Glomerular endothelial cell (primary cell): ENCODE measurements around the gene ATMIN. TPM values are rescaled to one million over a fixed set of nuclear protein-coding genes. Genes with fewer than 3 reads are reported as not detected.
A peak's percentile ranks its signal among the peaks of the same experiment; 100 is the strongest.

Source experiments
- DNase-seq: peaks from one replicate; pipeline ENCODE4 v3.0.0-alpha.2; 2011; ENCODE audit warnings: low read depth, low spot score; ENCODE audit errors: extremely low read depth
- total RNA-seq: library from RNA; depleted of rRNA; stranded (reverse); fragments of >200 nt; gene quantifications from 2 replicates; pipeline ENCODE4 v1.2.3, GENCODE V29; 2015

Gene ATMIN
- total RNA-seq, 1 donor from 2014 or later: 29.6 TPM

DNA sequence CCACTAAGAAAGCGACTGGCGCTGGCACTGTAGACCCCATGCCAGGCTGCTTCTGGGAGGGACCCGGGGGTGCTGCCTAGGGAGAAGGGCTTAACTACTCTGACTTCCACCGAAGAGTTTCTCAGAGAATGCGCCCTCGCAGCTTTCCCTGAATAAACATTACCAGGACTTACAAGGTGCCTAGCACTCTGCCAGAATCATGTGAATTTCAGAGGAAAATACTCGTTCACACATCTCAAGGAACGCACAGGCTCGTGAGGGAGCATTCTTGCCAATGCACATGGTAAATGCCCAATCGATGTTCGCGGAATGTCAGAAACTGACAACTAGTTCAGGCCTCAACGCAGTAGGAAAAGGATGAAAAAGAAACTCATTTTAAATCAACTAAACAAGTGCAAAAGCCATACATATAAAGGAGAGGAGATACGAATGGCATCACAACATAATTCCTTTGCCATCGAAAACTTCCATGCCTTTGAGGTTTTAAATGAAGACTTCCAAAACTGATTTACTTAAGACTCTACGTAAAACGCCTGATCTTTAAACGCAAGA, 30.0 kb upstream of the ATMIN start:
- DNase-seq: no peak

DNA sequence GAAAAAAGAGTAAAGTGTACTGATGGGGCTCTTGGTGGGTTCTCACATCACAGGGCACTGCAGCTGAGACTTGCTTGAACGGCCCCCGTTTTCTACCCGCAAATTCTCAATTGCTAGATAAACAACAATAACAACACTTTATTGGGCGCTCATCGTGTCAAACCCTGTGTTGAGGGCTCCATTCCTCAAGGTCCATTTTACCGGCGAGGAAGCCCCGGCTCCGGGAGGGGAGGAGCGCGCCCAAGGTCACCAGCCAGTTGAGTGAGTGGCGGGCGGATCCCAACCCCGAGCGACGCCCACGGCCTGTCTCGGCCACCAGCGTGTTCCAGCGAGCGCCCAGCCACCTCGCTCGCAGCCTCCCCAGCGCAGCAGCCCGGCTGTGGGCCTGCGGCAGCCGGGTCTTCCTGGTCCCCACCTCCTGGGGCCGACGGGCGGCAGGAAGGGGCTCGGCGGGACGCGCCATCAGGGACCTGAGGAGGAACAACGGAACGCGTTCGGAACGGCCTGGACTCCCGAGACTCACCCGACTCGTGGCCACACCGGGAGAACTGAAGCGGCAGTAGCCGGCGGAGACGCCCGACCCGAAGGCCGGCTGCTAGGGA, 29.3 kb upstream of the ATMIN start:
- no peak for DNase-seq

- DNase-seq: peak; percentile 92
These were observed 28.6 kb upstream of the ATMIN start, which contains the start of the genes CENPN and CMC2 for GRCh38 chr16:81006813-81007695. Gene CENPN (plus strand): TSS chr16:81007214. CDS start chr16:81011940, 4,726 bp downstream. Gene CMC2 (minus strand): TSS chr16:81006885. CDS start chr16:80997394, 9,491 bp downstream.

GRCh38 chr16:81008505-81008789, 27.2 kb upstream of the ATMIN start:
- DNase-seq: no peak

DNA sequence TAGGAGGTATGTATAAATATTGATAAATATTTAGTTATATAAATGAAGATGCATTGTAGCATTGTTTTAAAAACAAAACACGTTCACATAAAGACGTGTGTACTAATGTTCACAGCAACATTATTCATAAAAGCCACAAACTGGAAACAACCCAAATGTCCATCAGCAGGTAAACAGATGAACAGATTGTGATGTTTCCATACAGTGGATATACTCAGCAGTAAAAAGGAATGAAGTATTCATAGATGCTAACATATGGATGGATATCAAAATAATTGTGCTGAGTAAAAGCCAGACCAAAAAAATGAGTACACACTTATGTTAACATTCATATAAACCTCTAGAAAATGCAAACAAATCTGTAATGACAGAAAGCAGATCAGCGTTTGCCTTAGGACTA, 22.7 kb upstream of the ATMIN start:
- DNase-seq: no peak

DNA sequence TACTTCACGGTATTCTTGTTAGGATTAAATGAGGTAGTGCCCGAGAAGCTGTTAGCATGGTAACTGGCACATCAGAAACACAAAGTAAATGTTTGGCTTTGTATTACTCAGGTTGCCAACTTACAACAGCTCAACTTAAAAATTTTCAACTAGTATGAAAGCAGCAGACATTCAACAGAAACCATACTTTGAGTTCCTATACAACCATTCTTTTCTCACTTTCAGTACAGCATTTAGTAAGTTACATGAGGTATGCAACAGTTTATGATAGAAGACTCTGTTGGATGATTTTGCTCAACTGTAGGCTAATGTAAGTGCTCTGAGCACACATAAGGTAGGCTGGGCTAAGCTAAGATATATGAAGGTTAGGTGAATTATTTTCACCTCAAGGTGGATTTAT, 21.0 kb upstream of the ATMIN start:
- no peak for DNase-seq

GRCh38 chr16:81018496-81018895, 17.1 kb upstream of the ATMIN start:
- DNase-seq: no peak

GRCh38 chr16:81026429-81026828, 9.2 kb upstream of the ATMIN start:
- DNase-seq: no peak

DNA sequence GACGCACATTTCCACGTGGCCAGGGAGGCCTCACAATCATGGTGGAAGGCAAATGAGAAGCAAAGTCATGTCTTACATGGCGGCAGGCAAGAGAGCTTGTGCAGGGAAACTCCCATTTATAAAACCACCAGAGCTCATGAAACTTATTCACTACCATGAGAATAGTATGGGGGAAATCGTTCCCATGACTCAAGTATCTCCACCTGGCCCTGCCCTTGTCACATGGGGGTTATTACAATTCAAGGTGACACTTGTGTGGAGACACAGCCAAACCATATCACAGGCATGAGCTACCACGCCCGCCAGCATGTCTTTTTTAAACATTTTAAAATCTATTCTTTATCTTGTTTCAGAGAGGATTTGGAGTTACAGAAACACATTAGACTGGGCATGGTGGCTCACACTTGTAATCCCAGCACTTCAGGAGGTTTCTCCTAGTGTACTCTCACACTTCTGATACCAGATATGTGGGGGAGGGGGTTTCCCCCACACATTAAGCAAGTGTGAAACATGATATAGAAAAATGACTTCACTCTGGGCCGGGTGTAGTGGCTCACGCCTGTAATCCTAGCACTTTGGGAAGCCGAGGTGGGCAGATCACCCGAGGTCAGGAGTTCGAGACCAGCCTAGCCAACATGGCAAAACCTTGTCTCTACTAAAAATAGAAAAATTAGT, 5.6 kb upstream of the ATMIN start:
- no peak for DNase-seq

GRCh38 chr16:81035975-81036750, 521 bp downstream of the ATMIN start:
- DNase-seq: no peak

- no peak for DNase-seq
These were observed 1.2 kb downstream of the ATMIN start for GRCh38 chr16:81036751-81037350.

GRCh38 chr16:81040131-81040530, 4.5 kb downstream of the ATMIN start:
- no peak for DNase-seq

- DNase-seq: no peak
These were observed 5.2 kb downstream of the ATMIN start for GRCh38 chr16:81040842-81041241.

- no peak for DNase-seq
These were observed 6.1 kb downstream of the ATMIN start for GRCh38 chr16:81041696-81042095.

- DNase-seq: no peak
These were observed 7.2 kb downstream of the ATMIN start for GRCh38 chr16:81042821-81043220.

GRCh38 chr16:81053761-81054160, 18.1 kb downstream of the ATMIN start:
- DNase-seq: no peak

DNA sequence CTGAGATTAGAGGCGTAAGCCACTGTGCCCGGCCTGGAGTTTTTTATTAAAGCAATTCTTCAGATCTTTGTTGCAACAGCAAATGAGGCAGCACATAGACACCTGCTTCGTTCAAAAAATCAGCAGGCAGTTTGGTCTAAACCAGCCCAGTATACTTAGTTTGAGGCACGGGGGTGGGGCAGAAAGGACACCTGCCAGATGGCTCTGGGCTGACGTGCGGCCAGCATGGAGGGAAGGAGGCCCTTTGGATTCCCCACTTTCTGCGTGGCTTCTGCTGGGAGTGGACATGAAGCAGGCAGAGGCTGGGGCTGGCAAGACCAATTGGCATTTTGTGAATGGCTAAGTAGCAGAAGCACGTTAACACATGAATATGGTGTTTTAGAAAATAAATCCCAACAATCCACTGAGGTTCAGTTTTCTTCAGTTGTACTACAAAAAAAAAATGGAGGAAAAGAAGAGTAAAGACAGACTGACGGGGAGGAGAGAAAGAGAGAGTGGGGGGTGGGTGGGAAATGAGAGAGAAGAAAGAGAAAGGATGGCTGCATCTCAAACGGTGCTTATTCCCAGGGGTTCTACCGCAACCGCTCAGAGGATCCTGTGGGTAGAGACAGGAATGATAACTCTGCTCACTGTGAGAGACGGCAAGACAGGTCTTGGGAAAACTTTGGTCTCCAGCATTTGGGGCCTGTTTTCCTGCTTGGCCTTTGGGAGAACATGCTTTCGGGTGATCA, 25.1 kb downstream of the ATMIN start:
- DNase-seq: no peak

- DNase-seq: no peak
These were observed 25.6 kb downstream of the ATMIN start for GRCh38 chr16:81061307-81061640.

- no peak for DNase-seq
These were observed 26.4 kb downstream of the ATMIN start for GRCh38 chr16:81061871-81062608.
